Thyroid gland (tissue), 4 donors: ENCODE measurements around the gene PCDH18. TPM values are rescaled to one million over a fixed set of nuclear protein-coding genes. Genes with fewer than 3 reads are reported as not detected.
"Not testable (repeated sequence)": the region's sequence is repeated elsewhere in the genome, so short reads cannot be mapped to it uniquely, and the experiment has no call there.

Experiments
- DNase-seq, 2 donors: peaks; one replicate each; pipeline ENCODE4 v3.0.0-alpha.2; 2019
- H3K27ac ChIP-seq, 3 donors: fragments of 200-600 bp; sonication (generic); 1 replicate in 2 of 3; 2 replicates in 1 of 3; pipeline ENCODE4 v1.5.1; 2016 to 2019; ENCODE audit warnings: mild to moderate bottlenecking in 1 of 3, moderate library complexity in 1 of 3
- H3K27me3 ChIP-seq: fragments of 200-600 bp; sonication (generic); one replicate; pipeline ENCODE4 v1.5.1; 2019
- H3K36me3 ChIP-seq, 2 donors: fragments of 200-600 bp; sonication (generic); one replicate each; pipeline ENCODE4 v1.5.1; 2016 to 2019
- H3K4me1 ChIP-seq, 2 donors: fragments of 200-600 bp; sonication (generic); one replicate each; pipeline ENCODE4 v1.5.1; 2017 to 2019
- H3K4me3 ChIP-seq, 3 donors: fragments of 200-600 bp; sonication (generic); replicated peaks in 1 of 3; 1 replicate in 2 of 3; 2 replicates in 1 of 3; pipeline ENCODE4 v1.5.1; 2016; ENCODE audit warnings: mild to moderate bottlenecking in 1 of 3
- H3K9me3 ChIP-seq: fragments of 200-600 bp; sonication (generic); one replicate; pipeline ENCODE4 v1.5.1; 2017
- POLR2A ChIP-seq, 2 donors: fragments of 450-650 bp; IDR thresholded peaks; one replicate each; pipeline ENCODE4 v1.6.1; 2017; ENCODE audit warnings: antibody characterized with exemption in 2 of 2, mild to moderate bottlenecking in 2 of 2, moderate library complexity in 1 of 2
- WGBS, 2 donors: methylation state at CpG; one replicate each; pipeline ENCODE4 v1.1.5; 2017; 5-methylcytosine and 5-hydroxymethylcytosine counted together
- intact Hi-C: fragments of 100-400 bp; cut with DNase I; formaldehyde crosslinking; loops from one replicate; pipeline ENCODE4 v1.15.1; 2023
- total RNA-seq, 4 donors: library from RNA; depleted of rRNA; stranded (reverse); fragments of >200 nt; gene quantifications; one replicate each; pipeline ENCODE4 v1.2.3, GENCODE V29; 2016
- TF ChIP-seq, protein P1 (sequence below), 6 experiments: fragments of 200-600 bp in 3 of 6; fragments of 450-650 bp in 3 of 6; sonication (generic) in 3 of 6; IDR thresholded peaks; one replicate each; pipeline ENCODE4 v1.5.1; 2016 to 2019; ENCODE audit warnings: antibody characterized with exemption in 6 of 6, mild to moderate bottlenecking in 2 of 6, inconsistent platforms in 1 of 6, moderate library complexity in 1 of 6

PCDH18 gene
- total RNA-seq, 4 donors from 2014 or later: 14.0 to 34.9 (median 20.3) TPM

DNA sequence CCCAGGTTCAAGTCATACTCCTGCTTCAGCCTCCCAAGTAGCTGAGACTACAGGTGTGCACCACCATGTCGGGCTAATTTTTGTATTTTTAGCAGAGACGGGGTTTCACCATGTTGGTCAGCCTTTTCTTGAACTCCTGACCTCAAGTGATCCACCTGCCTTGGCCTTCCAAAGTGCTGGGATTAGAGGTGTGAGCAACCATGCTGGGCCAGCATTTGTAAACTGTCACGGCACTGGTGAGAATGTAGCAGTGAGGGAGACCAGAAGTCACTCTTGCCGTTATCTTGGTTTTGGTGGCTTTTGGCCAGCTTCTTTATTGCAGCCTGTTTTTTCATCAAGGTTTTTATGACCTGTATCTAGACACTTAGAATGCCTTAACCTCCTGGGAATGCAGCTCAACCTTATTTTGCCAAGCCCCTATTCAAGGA lies 22.4 kb downstream of the PCDH18 start:
- H3K9me3 ChIP-seq: no peaks in the 10 kb centered on the region
- H3K36me3 ChIP-seq: no peaks in the 10 kb centered on the region
- no peak overlapping the region for H3K27ac ChIP-seq
- WGBS, 2 donors: 84 to 89% methylated on average over 4 of the region's 4 CpGs
- peaks cover 0 to 3% of the 10 kb centered on the region in 2 donors for H3K4me1 ChIP-seq
- H3K27me3 ChIP-seq: no peaks in the 10 kb centered on the region
- intact Hi-C loops: no loop called here
- no peak overlapping the region for H3K4me3 ChIP-seq
- TF ChIP-seq, protein P1, sequence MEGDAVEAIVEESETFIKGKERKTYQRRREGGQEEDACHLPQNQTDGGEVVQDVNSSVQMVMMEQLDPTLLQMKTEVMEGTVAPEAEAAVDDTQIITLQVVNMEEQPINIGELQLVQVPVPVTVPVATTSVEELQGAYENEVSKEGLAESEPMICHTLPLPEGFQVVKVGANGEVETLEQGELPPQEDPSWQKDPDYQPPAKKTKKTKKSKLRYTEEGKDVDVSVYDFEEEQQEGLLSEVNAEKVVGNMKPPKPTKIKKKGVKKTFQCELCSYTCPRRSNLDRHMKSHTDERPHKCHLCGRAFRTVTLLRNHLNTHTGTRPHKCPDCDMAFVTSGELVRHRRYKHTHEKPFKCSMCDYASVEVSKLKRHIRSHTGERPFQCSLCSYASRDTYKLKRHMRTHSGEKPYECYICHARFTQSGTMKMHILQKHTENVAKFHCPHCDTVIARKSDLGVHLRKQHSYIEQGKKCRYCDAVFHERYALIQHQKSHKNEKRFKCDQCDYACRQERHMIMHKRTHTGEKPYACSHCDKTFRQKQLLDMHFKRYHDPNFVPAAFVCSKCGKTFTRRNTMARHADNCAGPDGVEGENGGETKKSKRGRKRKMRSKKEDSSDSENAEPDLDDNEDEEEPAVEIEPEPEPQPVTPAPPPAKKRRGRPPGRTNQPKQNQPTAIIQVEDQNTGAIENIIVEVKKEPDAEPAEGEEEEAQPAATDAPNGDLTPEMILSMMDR (IDR thresholded peaks at IDR 0.05): no peak
- no peak for TF ChIP-seq POLR2A (IDR thresholded peaks at IDR 0.05)
- no peak for DNase-seq

DNA sequence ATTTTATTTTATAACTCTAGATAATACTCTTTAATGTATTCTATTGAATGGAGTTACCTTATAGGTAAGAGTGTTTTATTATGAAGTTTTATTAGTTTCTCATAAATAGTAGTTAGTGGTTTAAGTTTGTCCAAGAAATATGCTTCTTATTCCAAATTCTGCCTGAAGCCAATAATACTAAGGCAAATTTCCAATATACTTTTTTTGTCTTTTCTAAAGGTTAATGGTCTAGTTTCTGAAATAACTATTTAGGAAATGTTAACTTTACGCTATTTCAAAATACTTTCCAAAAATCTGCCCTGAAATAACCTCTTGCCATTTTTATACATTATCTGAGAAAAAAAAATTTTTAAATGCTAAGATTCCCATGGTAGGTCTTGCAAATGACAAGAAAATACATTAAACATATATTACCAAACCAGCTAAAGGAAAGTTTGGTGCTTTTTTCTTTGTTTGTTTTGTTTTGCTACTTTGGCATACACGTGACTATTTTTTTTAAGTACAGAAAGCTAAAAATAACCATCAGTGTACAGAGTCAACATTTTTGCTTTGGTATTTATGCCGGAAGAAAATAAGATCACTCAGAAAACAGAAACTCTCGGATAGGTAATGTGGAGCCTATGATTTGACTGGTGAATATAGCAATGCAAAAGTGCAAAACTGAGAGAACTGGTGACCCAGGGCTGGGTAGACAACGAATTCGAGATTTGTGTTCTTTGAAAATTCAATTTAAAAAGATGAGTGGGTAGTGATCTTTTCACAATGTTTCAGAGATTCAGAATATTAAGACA lies 29.8 kb downstream of the PCDH18 start:
- intact Hi-C loops: no loop called here
- TF ChIP-seq, protein P1 (IDR thresholded peaks at IDR 0.05): no peak
- TF ChIP-seq POLR2A (IDR thresholded peaks at IDR 0.05): no peak
- H3K4me1 ChIP-seq: peaks cover 0 to 8% of the 10 kb centered on the region in 2 donors
- H3K27ac ChIP-seq: no peak overlapping the region
- DNase-seq: no peak
- no peaks in the 10 kb centered on the region for H3K36me3 ChIP-seq
- 55 to 58% methylated on average over 6 of the region's 6 CpGs for WGBS, 2 donors
- H3K9me3 ChIP-seq: no peaks in the 10 kb centered on the region
- no peaks in the 10 kb centered on the region for H3K27me3 ChIP-seq
- no peak overlapping the region for H3K4me3 ChIP-seq

DNA sequence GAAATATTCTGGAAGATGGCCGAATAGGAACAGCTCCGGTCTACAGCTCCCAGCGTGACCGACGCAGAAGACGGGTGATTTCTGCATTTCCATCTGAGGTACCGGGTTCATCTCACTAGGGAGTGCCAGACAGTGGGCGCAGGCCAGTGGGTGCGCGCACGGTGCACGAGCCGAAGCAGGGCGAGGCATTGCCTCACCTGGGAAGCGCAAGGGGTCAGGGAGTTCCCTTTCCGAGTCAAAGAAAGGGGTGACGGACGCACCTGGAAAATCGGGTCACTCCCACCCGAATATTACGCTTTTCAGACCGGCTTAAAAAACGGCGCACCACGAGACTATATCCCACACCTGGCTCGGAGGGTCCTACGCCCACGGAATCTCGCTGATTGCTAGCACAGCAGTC lies 36.0 kb downstream of the PCDH18 start:
- H3K4me3 ChIP-seq, DNase-seq, H3K27ac ChIP-seq, H3K4me1 ChIP-seq, intact Hi-C loops, H3K9me3 ChIP-seq, H3K27me3 ChIP-seq, H3K36me3 ChIP-seq: not testable (repeated sequence)
- 89% methylated on average over 20 to 28 of the region's 29 CpGs for WGBS, 2 donors

DNA sequence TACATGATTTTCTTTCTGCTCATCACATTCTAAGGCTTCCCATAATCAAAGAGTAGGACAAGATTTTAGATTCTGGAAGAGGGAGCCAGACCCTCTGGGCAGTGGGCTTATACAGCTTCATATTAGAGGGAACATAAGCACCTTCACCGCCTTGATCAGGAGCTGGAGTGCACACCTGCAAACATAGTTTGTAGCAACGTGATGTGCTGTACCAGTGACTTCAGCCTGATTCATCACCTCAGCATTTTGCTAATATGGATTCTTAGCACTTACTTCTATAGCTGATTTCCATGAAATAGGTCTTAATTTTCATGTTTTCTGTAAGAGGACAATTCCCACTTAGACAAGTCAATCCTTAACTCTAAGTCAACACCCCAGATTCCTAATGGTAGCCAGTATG lies 36.7 kb downstream of the PCDH18 start:
- Histone ChIP-seq H3K27me3 (no peaks in the 10 kb centered on the region), H3K9me3 (no peaks in the 10 kb centered on the region), H3K36me3 (no peaks in the 10 kb centered on the region), H3K4me3 (no peak overlapping the region), H3K27ac (no peak overlapping the region), H3K4me1 (no peaks in the 10 kb centered on the region)
- no peak for TF ChIP-seq POLR2A (IDR thresholded peaks at IDR 0.05)
- TF ChIP-seq, protein P1 (IDR thresholded peaks at IDR 0.05): no peak
- no peak for DNase-seq
- WGBS, 2 donors: 93 to 96% methylated on average over 2 of the region's 2 CpGs
- intact Hi-C loops: no loop called here

DNA sequence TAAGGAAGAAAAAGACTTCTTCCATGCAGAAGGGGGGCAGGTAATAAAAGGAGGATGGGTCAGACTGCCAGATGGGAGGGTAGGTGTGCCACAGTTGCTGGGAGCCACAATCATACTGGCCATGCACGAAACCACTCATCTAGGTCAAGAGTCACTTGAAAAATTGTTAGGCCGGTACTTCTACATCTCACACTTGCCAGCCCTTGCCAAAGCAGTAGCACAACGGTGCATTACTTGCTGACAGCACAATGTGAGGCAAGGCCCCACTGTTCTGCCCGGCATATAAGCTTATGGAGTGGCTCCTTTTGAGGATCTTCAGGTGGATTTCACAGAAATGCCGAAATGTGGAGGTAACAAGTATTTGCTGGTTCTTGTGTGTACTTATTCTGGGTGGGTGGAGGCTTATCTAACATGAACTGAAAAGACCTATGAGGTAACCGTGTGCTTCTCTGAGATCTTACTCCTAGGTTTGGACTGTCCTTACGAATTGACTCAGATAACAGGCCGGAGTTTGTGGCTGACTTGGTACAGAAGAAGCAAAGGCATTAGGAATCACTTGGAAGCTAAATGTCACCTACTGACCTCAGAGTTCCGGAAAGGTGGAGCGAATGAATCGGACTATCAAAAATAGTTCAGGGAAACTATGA lies 48.9 kb downstream of the PCDH18 start:
- peaks cover 8 to 16% of the 10 kb centered on the region in 2 donors for H3K4me1 ChIP-seq
- DNase-seq: peak; percentile 83 to 87
- H3K9me3 ChIP-seq, intact Hi-C loops, H3K36me3 ChIP-seq, H3K27me3 ChIP-seq, H3K4me3 ChIP-seq: not testable (repeated sequence)
- TF ChIP-seq POLR2A (IDR thresholded peaks at IDR 0.05): peak in 1 of 2 donors; percentile 29
- peak overlapping the region; percentile 71 to 81 (median 79) for H3K27ac ChIP-seq
- WGBS, 2 donors: 32 to 35% methylated on average over 11 of the region's 11 CpGs

DNA sequence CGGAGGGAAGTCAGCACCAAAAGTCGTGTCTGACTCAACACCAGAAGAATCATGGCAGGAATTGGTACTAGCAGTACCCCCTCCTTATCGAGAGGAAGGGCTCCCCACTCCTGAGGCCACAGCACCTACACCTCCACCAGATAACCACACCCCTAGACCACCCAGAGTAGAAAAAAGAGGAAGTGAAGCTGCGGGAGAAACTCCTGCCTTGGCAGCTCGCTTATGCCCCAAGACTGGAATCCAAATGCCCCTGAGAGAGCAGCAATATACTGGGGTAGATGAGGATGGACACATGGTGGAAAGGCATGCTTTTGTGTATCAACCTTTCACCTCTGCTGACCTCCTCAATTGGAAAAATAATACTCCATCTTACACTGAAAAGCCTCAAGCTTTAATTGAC lies 52.6 kb downstream of the PCDH18 start:
- DNase-seq, intact Hi-C loops: not testable (repeated sequence)
- WGBS, 2 donors: 95 to 100% methylated on average over 5 of the region's 5 CpGs

More for the DNA sequence above, 52.6 kb downstream of the PCDH18 start:
- peaks cover 8 to 15% of the 10 kb centered on the region in 2 donors for H3K4me1 ChIP-seq
- H3K27ac ChIP-seq, H3K9me3 ChIP-seq, H3K36me3 ChIP-seq, H3K4me3 ChIP-seq, H3K27me3 ChIP-seq: not testable (repeated sequence)
